NT2/D1 (cell line): ENCODE data around the gene MAGI1.

Experiments used
- DNase-seq: peaks from one replicate; pipeline ENCODE4 v3.0.0-alpha.2; 2011; ENCODE audit warnings: low read depth, low spot score
- H3K27me3 ChIP-seq: 2 replicates; pipeline ENCODE4 v1.6.0; 2011; ENCODE audit warnings: mild to moderate bottlenecking; ENCODE audit not compliant: insufficient read length, insufficient read depth
- H3K36me3 ChIP-seq: 2 replicates; pipeline ENCODE4 v1.6.1; 2011; ENCODE audit warnings: mild to moderate bottlenecking, low read length, mixed read lengths; ENCODE audit not compliant: insufficient read depth, insufficient read length
- H3K4me1 ChIP-seq: 2 replicates; pipeline ENCODE4 v1.5.1; 2011; ENCODE audit not compliant: insufficient read depth, insufficient read length
- H3K4me3 ChIP-seq: 2 replicates; pipeline ENCODE4 v1.5.1; 2011; ENCODE audit warnings: low read depth; ENCODE audit not compliant: insufficient read length
- H3K9ac ChIP-seq: 2 replicates; pipeline ENCODE4 v1.6.0; 2011; ENCODE audit warnings: low read depth; ENCODE audit not compliant: insufficient read length
- H3K9me3 ChIP-seq: 2 replicates; pipeline ENCODE4 v1.5.1; 2011; ENCODE audit warnings: mild to moderate bottlenecking, low read length; ENCODE audit not compliant: insufficient read depth
- SUZ12 ChIP-seq: IDR thresholded peaks from 2 replicates; pipeline ENCODE4 v1.6.1; 2011; ENCODE audit not compliant: insufficient read length, insufficient read depth; ENCODE audit errors: extremely low read depth
- YY1 ChIP-seq: IDR thresholded peaks from 2 replicates; pipeline ENCODE4 v1.6.1; 2011; ENCODE audit not compliant: insufficient read length, insufficient read depth
- ZNF274 ChIP-seq: IDR thresholded peaks from 2 replicates; pipeline ENCODE4 v1.6.1; 2011; ENCODE audit warnings: mild to moderate bottlenecking, low read depth, low read length

Gene MAGI1

GRCh38 chr3:65664931-65665330, 373.8 kb downstream of the MAGI1 start:
- TF ChIP-seq YY1 (no peak), SUZ12 (no peak), ZNF274 (no peak)
- DNase-seq = no peak
- Histone ChIP-seq H3K9ac (no peak overlapping the region), H3K4me1 (no peaks in the 10 kb centered on the region), H3K36me3 (no peaks in the 10 kb centered on the region), H3K9me3 (no peaks in the 10 kb centered on the region), H3K27me3 (no peaks in the 10 kb centered on the region), H3K4me3 (no peak overlapping the region)

GRCh38 chr3:65664446-65664845, 374.3 kb downstream of the MAGI1 start:
- Histone ChIP-seq H3K9me3 (no peaks in the 10 kb centered on the region), H3K9ac (no peak overlapping the region), H3K4me1 (no peaks in the 10 kb centered on the region), H3K27me3 (no peaks in the 10 kb centered on the region), H3K4me3 (no peak overlapping the region), H3K36me3 (no peaks in the 10 kb centered on the region)
- no peak for DNase-seq
- no peak for TF ChIP-seq SUZ12
- TF ChIP-seq ZNF274 = no peak
- TF ChIP-seq YY1 = no peak

- no peak for DNase-seq
- no peak for TF ChIP-seq SUZ12
- no peak for TF ChIP-seq YY1
- no peak for TF ChIP-seq ZNF274
- Histone ChIP-seq H3K36me3 (no peaks in the 10 kb centered on the region), H3K9ac (no peak overlapping the region), H3K27me3 (no peaks in the 10 kb centered on the region), H3K4me3 (no peak overlapping the region), H3K4me1 (no peaks in the 10 kb centered on the region), H3K9me3 (no peaks in the 10 kb centered on the region)
These were observed 376.6 kb downstream of the MAGI1 start for GRCh38 chr3:65662095-65662494.

- DNase-seq = no peak
- Histone ChIP-seq H3K4me3 (no peak overlapping the region), H3K9me3 (no peaks in the 10 kb centered on the region), H3K36me3 (no peaks in the 10 kb centered on the region), H3K9ac (no peak overlapping the region), H3K27me3 (no peaks in the 10 kb centered on the region), H3K4me1 (no peaks in the 10 kb centered on the region)
- TF ChIP-seq SUZ12 (no peak), YY1 (no peak), ZNF274 (no peak)
These were observed 378.6 kb downstream of the MAGI1 start for GRCh38 chr3:65660000-65660598.

DNA sequence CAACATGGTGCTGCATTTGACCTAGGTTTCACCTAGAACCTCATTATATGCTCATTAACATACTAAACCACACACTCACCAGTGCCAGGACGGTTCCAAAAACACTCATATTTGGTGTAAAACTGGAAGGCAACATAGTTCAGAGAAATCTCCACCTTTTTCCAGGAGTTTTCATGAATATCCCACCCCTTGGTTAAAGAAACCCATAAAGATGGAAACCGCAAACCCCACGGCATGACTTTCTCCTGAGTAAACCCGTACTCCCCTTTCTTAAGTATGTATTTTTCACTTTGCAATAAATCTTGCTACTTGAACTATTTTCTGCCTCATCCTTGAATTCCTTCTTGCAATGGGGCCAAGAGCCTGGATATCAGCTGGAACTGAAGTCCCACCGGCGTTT, 379.3 kb downstream of the MAGI1 start:
- DNase-seq = no peak
- no peaks in the 10 kb centered on the region for H3K4me1 ChIP-seq
- H3K4me3 ChIP-seq = no peak overlapping the region
- H3K27me3 ChIP-seq = no peaks in the 10 kb centered on the region
- H3K9ac ChIP-seq = no peak overlapping the region
- no peaks in the 10 kb centered on the region for H3K9me3 ChIP-seq
- H3K36me3 ChIP-seq = no peaks in the 10 kb centered on the region
- TF ChIP-seq YY1 = no peak
- no peak for TF ChIP-seq SUZ12
- no peak for TF ChIP-seq ZNF274

GRCh38 chr3:65658401-65658800, 380.3 kb downstream of the MAGI1 start:
- no peaks in the 10 kb centered on the region for H3K4me1 ChIP-seq
- DNase-seq = peak; percentile 16
- no peaks in the 10 kb centered on the region for H3K36me3 ChIP-seq
- no peaks in the 10 kb centered on the region for H3K27me3 ChIP-seq
- no peaks in the 10 kb centered on the region for H3K9me3 ChIP-seq
- TF ChIP-seq SUZ12 (no peak), YY1 (no peak), ZNF274 (no peak)
- no peak overlapping the region for H3K9ac ChIP-seq
- H3K4me3 ChIP-seq = no peak overlapping the region

DNA sequence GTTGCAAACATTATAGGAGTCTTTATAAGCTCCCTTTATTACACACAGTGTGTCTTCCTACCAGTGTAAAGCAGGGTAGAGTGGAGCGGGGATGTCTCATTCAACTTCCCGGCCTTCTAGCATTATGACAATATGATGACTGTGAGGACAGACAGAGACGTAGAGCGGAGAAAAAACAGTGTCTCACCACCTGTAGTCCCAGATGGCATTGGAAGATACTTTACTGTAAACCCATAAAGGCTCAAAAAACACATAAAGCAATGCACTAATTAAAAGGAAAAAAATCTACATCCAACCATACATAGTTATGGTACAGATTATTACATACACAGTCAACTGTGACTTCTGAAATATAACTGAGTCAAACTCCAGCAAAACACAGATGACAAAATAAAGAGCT, 383.7 kb downstream of the MAGI1 start:
- H3K4me1 ChIP-seq = no peaks in the 10 kb centered on the region
- no peaks in the 10 kb centered on the region for H3K27me3 ChIP-seq
- 0 out of 2 replicates have a peak, but pooled peaks cover 1% of the 10 kb centered on the region for H3K9me3 ChIP-seq
- no peak overlapping the region for H3K4me3 ChIP-seq
- TF ChIP-seq SUZ12 (no peak), ZNF274 (no peak), YY1 (no peak)
- H3K36me3 ChIP-seq = no peaks in the 10 kb centered on the region
- H3K9ac ChIP-seq = no peak overlapping the region
- no peak for DNase-seq

DNA sequence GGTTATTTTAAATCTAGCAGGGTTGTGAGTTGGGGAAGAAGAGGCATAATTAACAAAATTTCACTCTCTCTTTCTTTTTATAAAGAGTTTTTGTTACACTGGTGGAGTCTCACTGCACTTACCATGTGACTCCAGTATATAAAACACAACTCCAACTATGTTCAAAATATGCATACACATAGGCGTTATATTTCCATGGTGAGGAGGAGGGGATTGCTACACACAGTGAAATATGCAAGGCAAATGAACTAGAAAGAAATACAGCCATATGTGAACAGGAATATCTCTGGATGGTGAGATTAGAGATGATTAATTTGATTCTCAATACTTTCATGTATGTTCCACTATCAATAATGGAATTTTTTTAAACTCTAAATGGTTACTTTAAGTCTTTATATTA, 385.0 kb downstream of the MAGI1 start:
- TF ChIP-seq ZNF274 (no peak), YY1 (no peak), SUZ12 (no peak)
- H3K36me3 ChIP-seq = no peaks in the 10 kb centered on the region
- H3K9ac ChIP-seq = no peak overlapping the region
- H3K4me1 ChIP-seq = no peaks in the 10 kb centered on the region
- H3K4me3 ChIP-seq = no peak overlapping the region
- DNase-seq = no peak
- no peaks in the 10 kb centered on the region for H3K27me3 ChIP-seq
- H3K9me3 ChIP-seq = 0 out of 2 replicates have a peak, but pooled peaks cover 5% of the 10 kb centered on the region
